G401 (cell line): ENCODE data around the gene ARHGAP42. TPM values are rescaled to one million over a fixed set of nuclear protein-coding genes. Genes with fewer than 3 reads are reported as not detected.

Experiments
- DNase-seq: peaks from one replicate; pipeline ENCODE4 v3.0.0-alpha.2; 2015; ENCODE audit warnings: low spot score
- in situ Hi-C: cut with HindIII; loops from 2 replicates; pipeline ENCODE4 v1.10.0; 2016; ENCODE audit warnings: low sequenced_read_pairs, mixed read lengths
- total RNA-seq: library from RNA; depleted of rRNA; stranded (reverse); fragments of >200 nt; shearing (Covaris generic); gene quantifications from 2 replicates; pipeline ENCODE4 v1.2.3, GENCODE V29; 2014

ARHGAP42 gene
- total RNA-seq, 1 experiment from 2014 or later, result not detected

GRCh38 chr11:100780470-100780869, 93.4 kb downstream of the ARHGAP42 start:
- in situ Hi-C loops, result no loop called here

GRCh38 chr11:100785148-100785983, 98.3 kb downstream of the ARHGAP42 start:
- in situ Hi-C loops, result no loop called here

More at GRCh38 chr11:100780470-100780869, 93.4 kb downstream of the ARHGAP42 start:
- no peak for DNase-seq

GRCh38 chr11:100788561-100789295, 101.6 kb downstream of the ARHGAP42 start:
- no peak for DNase-seq
- in situ Hi-C loops, result no loop called here

More at GRCh38 chr11:100785148-100785983, 98.3 kb downstream of the ARHGAP42 start:
- DNase-seq, result no peak

GRCh38 chr11:100789500-100789899, 102.4 kb downstream of the ARHGAP42 start:
- in situ Hi-C loops, result no loop called here
- DNase-seq, result no peak

GRCh38 chr11:100790073-100790472, 103.0 kb downstream of the ARHGAP42 start:
- DNase-seq, result no peak
- in situ Hi-C loops, result no loop called here

- in situ Hi-C loops, result no loop called here
- no peak for DNase-seq
These were observed 104.0 kb downstream of the ARHGAP42 start for GRCh38 chr11:100791103-100791502.

GRCh38 chr11:100791860-100792259, 104.8 kb downstream of the ARHGAP42 start:
- in situ Hi-C loops, result no loop called here
- no peak for DNase-seq

GRCh38 chr11:100793525-100793924, 106.4 kb downstream of the ARHGAP42 start:
- DNase-seq, result no peak
- in situ Hi-C loops, result no loop called here

GRCh38 chr11:100794446-100794845, 107.4 kb downstream of the ARHGAP42 start:
- no peak for DNase-seq
- in situ Hi-C loops, result no loop called here

- in situ Hi-C loops, result no loop called here
- no peak for DNase-seq
These were observed 112.4 kb downstream of the ARHGAP42 start for GRCh38 chr11:100799445-100799844.

GRCh38 chr11:100800202-100800601, 113.1 kb downstream of the ARHGAP42 start:
- DNase-seq, result no peak
- in situ Hi-C loops, result no loop called here

- no peak for DNase-seq
- in situ Hi-C loops, result no loop called here
These were observed 114.3 kb downstream of the ARHGAP42 start for GRCh38 chr11:100801225-100801999.

- DNase-seq, result no peak
- in situ Hi-C loops, result no loop called here
These were observed 118.6 kb downstream of the ARHGAP42 start for GRCh38 chr11:100805506-100806199.

- DNase-seq, result no peak
- in situ Hi-C loops, result no loop called here
These were observed 119.2 kb downstream of the ARHGAP42 start for GRCh38 chr11:100806296-100806695.

GRCh38 chr11:100808904-100809491, 121.9 kb downstream of the ARHGAP42 start:
- in situ Hi-C loops, result no loop called here
- no peak for DNase-seq

- in situ Hi-C loops, result no loop called here
These were observed 123.1 kb downstream of the ARHGAP42 start for GRCh38 chr11:100810146-100810545.

GRCh38 chr11:100810666-100811065, 123.6 kb downstream of the ARHGAP42 start:
- DNase-seq, result no peak
- in situ Hi-C loops, result no loop called here

More at GRCh38 chr11:100810146-100810545, 123.1 kb downstream of the ARHGAP42 start:
- DNase-seq, result no peak

- in situ Hi-C loops, result no loop called here
- no peak for DNase-seq
These were observed 125.4 kb downstream of the ARHGAP42 start for GRCh38 chr11:100812517-100812916.
